GM19463 (cell line): ENCODE results near the gene AWAT2.
"Not testable (repeated sequence)": the region's sequence is repeated elsewhere in the genome, so short reads cannot be mapped to it uniquely, and the experiment has no call there.

Experiments
- ATAC-seq: cut with Tn5 transposase; IDR thresholded peaks from one replicate; pipeline ENCODE4 v1.9.1; 2021; ENCODE audit warnings: mild to moderate bottlenecking, moderate library complexity; ENCODE audit not compliant: unreplicated experiment

The AWAT2 gene

DNA sequence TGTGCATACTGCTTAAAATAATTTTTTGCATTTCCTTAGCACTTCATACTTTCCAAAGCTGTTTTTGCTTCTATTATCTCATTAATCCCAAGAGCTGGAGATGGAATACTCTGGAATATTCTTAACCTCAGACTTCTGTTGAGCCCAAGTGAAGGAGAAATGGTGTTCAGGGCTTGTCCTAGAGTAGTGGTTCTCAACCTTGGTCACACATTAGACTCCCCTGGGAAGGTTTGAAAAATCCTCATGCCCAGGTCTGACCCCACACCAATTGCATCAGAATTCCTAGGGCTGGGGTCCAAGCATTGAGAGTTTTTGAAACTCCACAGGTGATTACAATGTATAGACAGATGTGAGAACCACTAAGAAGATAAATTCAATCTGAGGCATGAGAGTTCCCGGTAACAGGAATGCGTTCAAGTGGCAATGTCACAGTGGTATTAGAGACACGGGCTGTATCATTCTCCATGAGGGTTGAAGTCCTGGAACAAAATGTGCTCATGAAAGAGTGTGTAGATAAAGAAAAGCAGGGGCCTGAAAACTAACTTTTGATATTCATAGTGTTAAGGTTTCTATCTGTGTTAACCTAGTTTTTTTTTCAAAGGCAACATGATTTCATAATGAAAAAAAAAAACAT lies 47.9 kb downstream of the AWAT2 start:
- ATAC-seq = no peak

DNA sequence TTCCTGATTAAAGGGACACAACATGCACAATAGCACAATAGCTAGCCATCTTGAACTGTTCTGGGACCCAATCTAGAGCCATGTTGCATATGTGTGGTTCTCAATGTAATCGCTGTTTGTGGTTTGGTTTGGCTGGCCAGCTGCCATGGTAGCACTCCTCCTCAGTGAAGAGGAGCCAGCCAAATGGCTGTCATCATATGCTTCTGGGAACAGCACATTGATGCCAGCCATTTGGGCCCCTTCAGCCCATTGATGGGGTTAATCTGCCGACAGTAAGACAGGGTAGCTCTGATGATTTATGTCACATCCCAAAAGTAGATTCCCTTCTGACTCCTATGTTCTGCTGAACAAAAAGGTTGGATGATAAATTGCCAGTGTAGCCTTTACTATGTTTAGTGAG lies 48.5 kb downstream of the AWAT2 start:
- ATAC-seq = no peak

DNA sequence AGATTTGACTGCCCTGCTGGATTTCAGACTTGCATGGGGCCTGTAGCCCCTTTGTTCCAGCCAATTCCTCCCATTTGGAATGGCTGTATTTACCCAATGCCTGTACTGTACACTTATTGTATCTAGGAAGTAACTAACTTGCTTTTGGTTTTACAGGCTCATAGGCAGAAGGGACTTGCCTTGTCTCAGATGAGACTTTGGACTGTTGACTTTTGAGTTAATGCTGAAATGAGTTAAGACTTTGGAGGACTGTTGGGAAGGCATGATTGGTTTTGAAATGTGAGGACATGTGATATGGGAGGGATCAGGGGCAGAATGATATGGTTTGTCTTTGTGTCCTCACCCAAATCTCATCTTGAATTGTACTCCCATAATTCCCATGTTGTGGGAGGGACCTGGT lies 51.4 kb downstream of the AWAT2 start:
- not testable (repeated sequence) for ATAC-seq

DNA sequence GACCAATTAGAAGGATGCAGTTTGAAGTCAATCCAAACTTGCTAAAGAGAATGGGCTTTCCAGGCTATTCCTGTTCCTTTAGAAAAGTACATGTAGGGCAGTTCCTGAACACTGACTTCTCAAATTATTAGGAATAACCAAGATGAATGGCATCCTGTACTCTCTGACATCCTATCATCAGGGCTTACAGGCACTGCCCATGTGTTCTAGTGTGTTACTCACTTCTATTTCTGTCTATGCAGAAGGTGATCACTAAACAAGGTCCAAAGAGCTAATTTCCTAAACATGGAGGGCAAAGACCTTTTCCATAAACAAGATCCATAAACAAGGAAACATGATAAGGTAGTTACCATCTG lies 53.6 kb downstream of the AWAT2 start:
- ATAC-seq = no peak

DNA sequence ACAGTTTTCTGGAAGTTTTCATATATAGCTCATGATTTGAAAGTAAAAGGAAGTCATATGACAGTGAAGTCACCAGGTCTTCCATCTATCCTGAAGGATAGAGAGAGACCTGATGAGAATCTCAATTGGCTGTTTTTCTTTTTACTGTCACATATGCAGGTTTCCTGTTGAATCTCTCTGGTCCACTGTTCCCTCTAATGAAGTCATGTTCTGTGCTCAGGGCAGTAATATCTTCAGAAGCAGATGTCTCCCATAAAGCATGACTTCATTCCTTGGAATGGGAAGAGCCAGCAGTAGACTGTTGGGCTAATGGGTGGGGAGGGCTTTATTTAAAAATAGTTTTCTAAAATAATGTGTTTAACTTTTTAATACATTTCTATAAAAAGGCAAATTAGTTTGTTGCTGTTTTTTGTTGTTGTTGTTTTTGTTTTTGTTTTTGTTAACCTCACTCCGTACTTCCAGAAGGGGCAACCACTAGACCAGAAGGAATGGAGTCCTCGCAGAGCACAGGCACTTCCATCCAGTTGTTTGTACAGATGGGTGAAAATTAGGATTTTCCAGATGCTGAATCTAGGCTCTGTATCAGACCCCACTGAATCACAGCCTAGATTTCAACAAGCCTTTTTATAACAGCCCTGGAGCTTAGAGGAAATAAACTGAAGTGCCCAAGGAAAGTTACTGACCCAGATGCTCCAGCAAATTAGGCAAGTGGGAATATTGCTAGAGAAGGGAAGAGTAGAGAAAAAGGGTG lies 54.2 kb downstream of the AWAT2 start:
- no peak for ATAC-seq

DNA sequence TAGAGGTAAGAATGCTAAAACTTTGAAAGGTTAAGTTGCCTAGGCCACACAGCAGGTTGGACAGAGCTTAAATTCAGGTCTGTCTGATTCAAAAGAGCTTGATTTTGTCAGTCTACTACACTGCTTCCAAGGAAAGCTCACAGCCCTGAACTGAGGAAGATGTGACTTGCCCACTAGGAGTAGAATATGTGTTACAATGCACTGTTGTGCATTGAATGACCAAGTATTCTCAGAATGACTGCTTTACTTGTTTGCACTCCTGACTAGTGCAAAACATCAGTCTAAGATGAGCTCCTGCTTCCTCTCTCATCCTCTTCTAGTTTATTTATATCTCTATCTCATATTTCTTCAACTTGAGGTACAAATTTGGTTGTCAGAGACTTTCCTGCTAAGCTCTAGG lies 56.2 kb downstream of the AWAT2 start:
- ATAC-seq = no peak

DNA sequence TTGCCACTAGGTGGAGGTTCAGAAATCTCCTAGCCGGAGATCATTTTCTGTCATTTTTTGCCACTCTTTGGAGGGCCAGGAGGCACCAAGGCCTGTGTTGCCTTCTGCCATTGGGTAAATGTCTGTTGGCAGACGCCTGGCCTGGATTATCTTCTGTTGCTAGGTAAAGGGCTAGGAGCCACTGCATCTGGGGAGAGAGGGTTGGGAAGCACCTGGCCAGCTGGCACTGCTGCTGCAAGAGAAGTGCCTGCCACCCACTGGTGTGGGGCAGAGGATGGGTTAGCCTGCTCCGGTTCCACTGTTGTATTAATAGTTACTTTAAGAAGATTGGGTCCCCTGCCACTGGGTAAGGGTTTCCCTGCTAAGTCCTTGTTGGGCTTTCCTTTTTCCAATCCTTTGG lies 58.1 kb downstream of the AWAT2 start:
- no peak for ATAC-seq
